ENCODE data around the gene EIPR1. TPM values are rescaled to one million over a fixed set of nuclear protein-coding genes. Genes with fewer than 3 reads are reported as not detected.

The EIPR1 gene
- total and polyA plus RNA-seq, 2 donors (not counting 1 experiment from before 2014, with no cell fraction given), result 22.3 to 23.9 TPM

GRCh38 chr2:3326871-3327270 lies 50.7 kb downstream of the EIPR1 start:
- no peak overlapping the region for H3K27ac ChIP-seq (ENCODE audit: insufficient read depth, low read length)
- H2AFZ ChIP-seq (ENCODE audit: low read length), result no peak overlapping the region
- H3K9me3 ChIP-seq (ENCODE audit: control insufficient read depth, insufficient read depth, low read depth, low read length), result no peaks in the 10 kb centered on the region
- H3K27me3 ChIP-seq (ENCODE audit: control insufficient read depth, insufficient read depth, low read length), result no peaks in the 10 kb centered on the region
- no peak overlapping the region for H3K4me2 ChIP-seq (ENCODE audit: extremely low read depth, insufficient read depth, low read length)
- no peak overlapping the region for H3K9ac ChIP-seq (ENCODE audit: insufficient read depth, low read length)
- no peak overlapping the region for H3K4me3 ChIP-seq (replicated peaks in 1 of 4; ENCODE audit: control extremely low read depth in 1 of 4, insufficient read depth in 1 of 4, low read depth in 3 of 4, low read length in 4 of 4)
- H4K20me1 ChIP-seq (ENCODE audit: control insufficient read depth, extremely low read depth, insufficient read depth, low read length), result no peaks in the 10 kb centered on the region
- peaks cover 4% of the 10 kb centered on the region for H3K36me3 ChIP-seq (ENCODE audit: control insufficient read depth, insufficient read depth, low read length)
- no peaks in the 10 kb centered on the region for H3K79me2 ChIP-seq (ENCODE audit: control insufficient read depth, insufficient read depth, low read length)
- no peak for DNase-seq (ENCODE audit: low read depth in 2 of 2)
- H3K4me1 ChIP-seq (ENCODE audit: control insufficient read depth, extremely low read depth, insufficient read depth, low read length), result no peaks in the 10 kb centered on the region
- TF ChIP-seq EZH2 (IDR thresholded peaks at IDR 0.05; ENCODE audit: low read length, missing control alignments), result no peak
- no peak for TF ChIP-seq CTCF (conservative IDR thresholded peaks at IDR 0.05 in 1 of 2, IDR thresholded peaks at IDR 0.05 in 1 of 2; ENCODE audit: low read depth in 1 of 2, low read length in 2 of 2)

- Histone ChIP-seq H4K20me1 (ENCODE audit: control insufficient read depth, extremely low read depth, insufficient read depth, low read length) (no peaks in the 10 kb centered on the region), H3K27me3 (ENCODE audit: control insufficient read depth, insufficient read depth, low read length) (no peaks in the 10 kb centered on the region), H3K9me3 (ENCODE audit: control insufficient read depth, insufficient read depth, low read depth, low read length) (no peaks in the 10 kb centered on the region), H3K36me3 (ENCODE audit: control insufficient read depth, insufficient read depth, low read length) (peaks cover 4% of the 10 kb centered on the region), H3K9ac (ENCODE audit: insufficient read depth, low read length) (no peak overlapping the region), H3K4me2 (ENCODE audit: extremely low read depth, insufficient read depth, low read length) (no peak overlapping the region), H3K4me3 (replicated peaks in 1 of 4; ENCODE audit: control extremely low read depth in 1 of 4, insufficient read depth in 1 of 4, low read depth in 3 of 4, low read length in 4 of 4) (no peak overlapping the region), H3K79me2 (ENCODE audit: control insufficient read depth, insufficient read depth, low read length) (no peaks in the 10 kb centered on the region), H3K27ac (ENCODE audit: insufficient read depth, low read length) (no peak overlapping the region), H2AFZ (ENCODE audit: low read length) (no peak overlapping the region), H3K4me1 (ENCODE audit: control insufficient read depth, extremely low read depth, insufficient read depth, low read length) (no peaks in the 10 kb centered on the region)
- no peak for TF ChIP-seq CTCF (conservative IDR thresholded peaks at IDR 0.05 in 1 of 2, IDR thresholded peaks at IDR 0.05 in 1 of 2; ENCODE audit: low read depth in 1 of 2, low read length in 2 of 2)
- DNase-seq (ENCODE audit: low read depth in 2 of 2), result no peak
Observed at GRCh38 chr2:3326182-3326537, 51.5 kb downstream of the EIPR1 start.

GRCh38 chr2:3325458-3326181 lies 52.0 kb downstream of the EIPR1 start:
- H3K9ac ChIP-seq (ENCODE audit: insufficient read depth, low read length), result no peak overlapping the region
- no peak overlapping the region for H3K4me3 ChIP-seq (replicated peaks in 1 of 4; ENCODE audit: control extremely low read depth in 1 of 4, insufficient read depth in 1 of 4, low read depth in 3 of 4, low read length in 4 of 4)
- H3K27ac ChIP-seq (ENCODE audit: insufficient read depth, low read length), result no peak overlapping the region
- no peaks in the 10 kb centered on the region for H3K9me3 ChIP-seq (ENCODE audit: control insufficient read depth, insufficient read depth, low read depth, low read length)
- H3K79me2 ChIP-seq (ENCODE audit: control insufficient read depth, insufficient read depth, low read length), result no peaks in the 10 kb centered on the region
- peaks cover under 1% of the 10 kb centered on the region for H3K36me3 ChIP-seq (ENCODE audit: control insufficient read depth, insufficient read depth, low read length)
- no peaks in the 10 kb centered on the region for H3K27me3 ChIP-seq (ENCODE audit: control insufficient read depth, insufficient read depth, low read length)
- no peak overlapping the region for H2AFZ ChIP-seq (ENCODE audit: low read length)
- no peak for DNase-seq (ENCODE audit: low read depth in 2 of 2)
- H4K20me1 ChIP-seq (ENCODE audit: control insufficient read depth, extremely low read depth, insufficient read depth, low read length), result no peaks in the 10 kb centered on the region
- H3K4me2 ChIP-seq (ENCODE audit: extremely low read depth, insufficient read depth, low read length), result no peak overlapping the region
- H3K4me1 ChIP-seq (ENCODE audit: control insufficient read depth, extremely low read depth, insufficient read depth, low read length), result no peaks in the 10 kb centered on the region
- TF ChIP-seq CTCF (conservative IDR thresholded peaks at IDR 0.05 in 1 of 2, IDR thresholded peaks at IDR 0.05 in 1 of 2; ENCODE audit: low read depth in 1 of 2, low read length in 2 of 2), result no peak
- TF ChIP-seq EZH2 (IDR thresholded peaks at IDR 0.05; ENCODE audit: low read length, missing control alignments), result no peak
